Keratinocyte (primary cell): ENCODE results near the gene EPB41L4B. TPM values are rescaled to one million over a fixed set of nuclear protein-coding genes. Genes with fewer than 3 reads are reported as not detected.

Source experiments
- DNase-seq: peaks from one replicate; pipeline ENCODE4 v3.0.0-alpha.2; 2011; ENCODE audit warnings: low read depth, missing footprints, low spot score
- FAIRE-seq: peaks from 2 replicates; lab custom pipeline; 2011; peaks lifted over from hg19 to GRCh38; lab: Jason Lieb, UNC
- H2AFZ ChIP-seq: 2 replicates; pipeline ENCODE4 v1.6.0; 2012; ENCODE audit warnings: low read length, control low read depth, inconsistent platforms; ENCODE audit not compliant: control insufficient read depth
- H3K27ac ChIP-seq: 2 replicates; pipeline ENCODE4 v1.5.1; 2011; ENCODE audit warnings: low read length; ENCODE audit not compliant: control insufficient read depth, insufficient read depth
- H3K27me3 ChIP-seq: 3 replicates; pipeline ENCODE4 v1.6.0; 2011; ENCODE audit warnings: low read length; ENCODE audit not compliant: control insufficient read depth, insufficient read depth; ENCODE audit errors: extremely low read depth
- H3K36me3 ChIP-seq, 2 experiments: 2 replicates in 1 of 2; 3 replicates in 1 of 2; pipeline ENCODE4 v1.5.1; 2011; ENCODE audit warnings: low read length in 2 of 2, mild to moderate bottlenecking in 1 of 2; ENCODE audit not compliant: control insufficient read depth in 2 of 2, insufficient read depth in 2 of 2; ENCODE audit errors: extremely low read depth in 1 of 2
- H3K4me1 ChIP-seq: 3 replicates; pipeline ENCODE4 v1.5.1; 2011; ENCODE audit warnings: low read length; ENCODE audit not compliant: control insufficient read depth, insufficient read depth; ENCODE audit errors: extremely low read depth
- H3K4me2 ChIP-seq: 3 replicates; pipeline ENCODE4 v1.6.0; 2011; ENCODE audit warnings: low read depth, low read length; ENCODE audit not compliant: control insufficient read depth, insufficient read depth; ENCODE audit errors: extremely low read depth
- H3K4me3 ChIP-seq, 3 experiments: fragments of 200-600 bp in 1 of 3; sonication (generic) in 1 of 3; 2 replicates in 2 of 3; 3 replicates in 1 of 3; pipeline ENCODE4 v1.5.1; 2011 to 2016; ENCODE audit warnings: low read length in 3 of 3, mild to moderate bottlenecking in 3 of 3, control low read depth in 2 of 3, inconsistent platforms in 1 of 3, low read depth in 1 of 3, mixed read lengths in 1 of 3, mixed run types in 1 of 3, moderate library complexity in 1 of 3; ENCODE audit not compliant: control insufficient read depth in 2 of 3, insufficient read depth in 2 of 3; ENCODE audit errors: extremely low read depth in 1 of 3
- H3K79me2 ChIP-seq: 2 replicates; pipeline ENCODE4 v1.6.0; 2012; ENCODE audit warnings: low read length; ENCODE audit not compliant: control insufficient read depth, insufficient read depth
- H3K9ac ChIP-seq: 3 replicates; pipeline ENCODE4 v1.6.0; 2011; ENCODE audit warnings: low read length; ENCODE audit not compliant: control insufficient read depth, insufficient read depth; ENCODE audit errors: extremely low read depth
- H3K9me1 ChIP-seq: 3 replicates; pipeline ENCODE4 v1.6.0; 2011; ENCODE audit warnings: low read length; ENCODE audit not compliant: control insufficient read depth, insufficient read depth; ENCODE audit errors: extremely low read depth
- H3K9me3 ChIP-seq: 2 replicates; pipeline ENCODE4 v1.5.1; 2012; ENCODE audit warnings: low read depth, low read length; ENCODE audit not compliant: control insufficient read depth
- H4K20me1 ChIP-seq: 3 replicates; pipeline ENCODE4 v1.6.0; 2011; ENCODE audit warnings: low read length; ENCODE audit not compliant: control insufficient read depth, insufficient read depth; ENCODE audit errors: extremely low read depth
- EZH2 ChIP-seq: IDR thresholded peaks from one replicate; pipeline ENCODE4 v1.6.1; 2012; ENCODE audit warnings: inconsistent platforms, mild to moderate bottlenecking, low read length, moderate library complexity
- dilution Hi-C: fragments of 300-500 bp; cut with MboI; formaldehyde crosslinking; loops from one replicate; pipeline ENCODE4 v1.7.0; 2020; ENCODE audit warnings: low sequenced_read_pairs; ENCODE audit not compliant: extremely low pct_ligation_motif_present
- polyA plus RNA-seq, 5 experiments: library from polyadenylated mRNA; depleted of rRNA in 3 of 5; stranded (reverse) in 3 of 5; stranded (forward) in 1 of 5; unstranded in 1 of 5; fragments of >200 nt; gene quantifications; 1 replicate in 1 of 5; 2 replicates in 3 of 5; 3 replicates in 1 of 5; pipeline versions ENCODE4 v1.2.1 to v1.2.3, GENCODE V29; 2011 to 2012; ENCODE audit warnings: missing spikeins in 2 of 5, low read depth in 1 of 5, low replicate concordance in 1 of 5
- TF ChIP-seq, protein P1 (sequence below), 3 experiments: IDR thresholded peaks in 1 of 3; conservative IDR thresholded peaks in 1 of 3; optimal IDR thresholded peaks in 1 of 3; 2 replicates in 2 of 3; 3 replicates in 1 of 3; pipeline versions ENCODE3 to v1.5.1; 2011; ENCODE audit warnings: low read length in 3 of 3, mild to moderate bottlenecking in 3 of 3, moderate library complexity in 2 of 3, control low read depth in 1 of 3, inconsistent platforms in 1 of 3; ENCODE audit not compliant: insufficient read depth in 2 of 3; ENCODE audit errors: extremely low read depth in 1 of 3

The EPB41L4B gene
- polyA plus RNA-seq, 1 donor (not counting 4 experiments of a cell fraction or from before 2014, with no cell fraction given), result 13.7 TPM

DNA sequence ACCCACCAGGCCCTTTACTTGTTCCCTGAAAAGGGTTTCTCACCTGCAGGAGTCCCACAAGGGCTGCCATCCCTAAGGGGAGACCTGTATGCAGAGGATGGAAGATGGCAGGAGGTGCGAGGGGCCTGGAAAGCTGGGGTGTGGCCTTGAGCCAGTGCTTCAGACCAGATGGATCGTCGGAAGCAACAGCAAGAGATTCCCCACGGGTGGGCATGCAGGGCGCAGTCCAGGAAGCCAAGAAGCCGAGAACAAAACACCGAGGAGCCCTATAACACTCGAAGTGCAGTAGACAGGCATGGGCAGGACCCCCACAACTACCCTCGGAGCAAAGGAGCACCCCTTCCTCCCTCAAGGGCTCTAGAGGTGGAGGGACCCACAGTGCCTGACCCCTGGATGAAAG, 129.1 kb downstream of the EPB41L4B start:
- FAIRE-seq, result no peak
- dilution Hi-C loops, result no loop called here
- no peak for DNase-seq
- H3K27ac ChIP-seq, result no peak overlapping the region
- no peaks in the 10 kb centered on the region for H3K36me3 ChIP-seq
- no peak overlapping the region for H3K9ac ChIP-seq
- H2AFZ ChIP-seq, result no peak overlapping the region
- no peaks in the 10 kb centered on the region for H3K4me1 ChIP-seq
- H3K4me2 ChIP-seq, result no peak overlapping the region
- TF ChIP-seq, protein P1, sequence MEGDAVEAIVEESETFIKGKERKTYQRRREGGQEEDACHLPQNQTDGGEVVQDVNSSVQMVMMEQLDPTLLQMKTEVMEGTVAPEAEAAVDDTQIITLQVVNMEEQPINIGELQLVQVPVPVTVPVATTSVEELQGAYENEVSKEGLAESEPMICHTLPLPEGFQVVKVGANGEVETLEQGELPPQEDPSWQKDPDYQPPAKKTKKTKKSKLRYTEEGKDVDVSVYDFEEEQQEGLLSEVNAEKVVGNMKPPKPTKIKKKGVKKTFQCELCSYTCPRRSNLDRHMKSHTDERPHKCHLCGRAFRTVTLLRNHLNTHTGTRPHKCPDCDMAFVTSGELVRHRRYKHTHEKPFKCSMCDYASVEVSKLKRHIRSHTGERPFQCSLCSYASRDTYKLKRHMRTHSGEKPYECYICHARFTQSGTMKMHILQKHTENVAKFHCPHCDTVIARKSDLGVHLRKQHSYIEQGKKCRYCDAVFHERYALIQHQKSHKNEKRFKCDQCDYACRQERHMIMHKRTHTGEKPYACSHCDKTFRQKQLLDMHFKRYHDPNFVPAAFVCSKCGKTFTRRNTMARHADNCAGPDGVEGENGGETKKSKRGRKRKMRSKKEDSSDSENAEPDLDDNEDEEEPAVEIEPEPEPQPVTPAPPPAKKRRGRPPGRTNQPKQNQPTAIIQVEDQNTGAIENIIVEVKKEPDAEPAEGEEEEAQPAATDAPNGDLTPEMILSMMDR (optimal IDR thresholded peaks at IDR 0.05 in 1 of 3, IDR thresholded peaks at IDR 0.05 in 1 of 3, conservative IDR thresholded peaks at IDR 0.05 in 1 of 3; ENCODE audit: extremely low read depth in 1 of 3, insufficient read depth in 2 of 3, low read length in 3 of 3), result no peak
- no peak for TF ChIP-seq EZH2
- H3K4me3 ChIP-seq, result no peak overlapping the region
- peaks cover 10% of the 10 kb centered on the region for H3K27me3 ChIP-seq
- H3K9me3 ChIP-seq, result no peaks in the 10 kb centered on the region
- no peaks in the 10 kb centered on the region for H4K20me1 ChIP-seq
- no peaks in the 10 kb centered on the region for H3K79me2 ChIP-seq
- H3K9me1 ChIP-seq, result no peaks in the 10 kb centered on the region

DNA sequence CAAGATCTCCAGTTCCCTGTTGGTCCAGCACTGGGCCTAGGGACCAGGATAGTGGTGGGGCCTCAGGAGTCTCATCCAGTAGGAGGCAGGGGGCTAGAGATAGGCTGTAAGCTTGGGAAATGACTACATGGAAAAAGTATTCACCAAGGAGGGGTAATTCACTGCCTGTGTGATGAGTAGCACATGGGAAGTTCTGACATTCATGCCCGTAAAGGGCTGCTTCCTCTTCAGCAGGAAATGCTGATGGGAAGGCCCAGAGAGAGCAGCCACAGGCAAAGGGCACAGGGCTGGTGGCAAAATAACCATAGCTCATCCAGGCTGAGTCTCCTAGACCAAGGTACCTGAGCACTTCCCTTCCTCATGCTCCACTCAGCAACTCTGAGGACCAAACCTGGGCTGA, 130.7 kb downstream of the EPB41L4B start:
- no peak for DNase-seq
- TF ChIP-seq, protein P1 (optimal IDR thresholded peaks at IDR 0.05 in 1 of 3, IDR thresholded peaks at IDR 0.05 in 1 of 3, conservative IDR thresholded peaks at IDR 0.05 in 1 of 3; ENCODE audit: extremely low read depth in 1 of 3, insufficient read depth in 2 of 3, low read length in 3 of 3), result no peak
- TF ChIP-seq EZH2, result no peak
- dilution Hi-C loops, result no loop called here

More for the DNA sequence above, 130.7 kb downstream of the EPB41L4B start:
- H3K79me2 ChIP-seq, result no peaks in the 10 kb centered on the region
- no peaks in the 10 kb centered on the region for H3K36me3 ChIP-seq
- H3K4me2 ChIP-seq, result no peak overlapping the region
- H3K4me3 ChIP-seq, result no peak overlapping the region
- no peak overlapping the region for H3K9ac ChIP-seq
- no peak for FAIRE-seq
- H3K27me3 ChIP-seq, result peaks cover 13% of the 10 kb centered on the region
- no peaks in the 10 kb centered on the region for H3K9me1 ChIP-seq
- no peaks in the 10 kb centered on the region for H4K20me1 ChIP-seq
- no peaks in the 10 kb centered on the region for H3K9me3 ChIP-seq
- H2AFZ ChIP-seq, result peak overlapping the region; percentile 13
- H3K4me1 ChIP-seq, result no peaks in the 10 kb centered on the region
- no peak overlapping the region for H3K27ac ChIP-seq
